HEK293 (cell line): ENCODE data around the gene HDAC2.

Experiments
- BCL11A ChIP-seq: fragments of 450-650 bp; formaldehyde crosslinking; IDR thresholded peaks from 2 replicates; pipeline ENCODE4 v1.5.1; 2016; ENCODE audit warnings: low read depth, missing biosample characterization, missing genetic modification characterization
- CTCF ChIP-seq: fragments of 450-650 bp; formaldehyde crosslinking; IDR thresholded peaks from 2 replicates; pipeline ENCODE4 v1.5.1; 2016; ENCODE audit warnings: missing biosample characterization, missing genetic modification characterization
- PATZ1 ChIP-seq: fragments of 450-650 bp; formaldehyde crosslinking; IDR thresholded peaks from 2 replicates; pipeline ENCODE4 v1.5.1; 2016; ENCODE audit warnings: missing biosample characterization, missing genetic modification characterization
- PRDM10 ChIP-seq: fragments of 450-650 bp; formaldehyde crosslinking; IDR thresholded peaks from 2 replicates; pipeline ENCODE4 v1.5.1; 2016; ENCODE audit warnings: missing biosample characterization, missing genetic modification characterization
- SETDB1 ChIP-seq: IDR thresholded peaks from one replicate; pipeline ENCODE4 v1.6.1; 2017; ENCODE audit warnings: mild to moderate bottlenecking, low read length, moderate library complexity, mixed read lengths; ENCODE audit not compliant: insufficient read length
- ZBTB7A ChIP-seq: fragments of 450-650 bp; formaldehyde crosslinking; IDR thresholded peaks from 2 replicates; pipeline ENCODE4 v1.5.1; 2016; ENCODE audit warnings: low read depth, missing biosample characterization, missing genetic modification characterization
- ZNF114 ChIP-seq: fragments of 450-650 bp; formaldehyde crosslinking; IDR thresholded peaks from 2 replicates; pipeline ENCODE4 v1.5.0; 2017; ENCODE audit warnings: missing biosample characterization, missing genetic modification characterization
- ZNF280D ChIP-seq: fragments of 450-650 bp; formaldehyde crosslinking; IDR thresholded peaks from 2 replicates; pipeline ENCODE4 v1.5.1; 2016; ENCODE audit warnings: missing biosample characterization, missing genetic modification characterization
- ZNF324 ChIP-seq: fragments of 450-650 bp; formaldehyde crosslinking; IDR thresholded peaks from 2 replicates; pipeline ENCODE4 v1.5.1; 2016; ENCODE audit warnings: missing biosample characterization, missing genetic modification characterization
- ZNF544 ChIP-seq: fragments of 450-650 bp; formaldehyde crosslinking; IDR thresholded peaks from 2 replicates; pipeline ENCODE4 v1.5.0; 2017; ENCODE audit warnings: missing biosample characterization, missing genetic modification characterization
- ZNF843 ChIP-seq: fragments of 450-650 bp; formaldehyde crosslinking; IDR thresholded peaks from 2 replicates; pipeline ENCODE4 v1.5.1; 2016; ENCODE audit warnings: missing biosample characterization, missing genetic modification characterization

GRCh38 chr6:113978084-113978675 is 7.2 kb upstream of the HDAC2 start:
- no peak for TF ChIP-seq ZNF324 (tag by site-specific recombination)
- TF ChIP-seq ZNF843 (tag by site-specific recombination) = no peak
- no peak for TF ChIP-seq SETDB1
- TF ChIP-seq ZBTB7A (tag by site-specific recombination) = no peak
- no peak for TF ChIP-seq CTCF (tag by site-specific recombination)
- TF ChIP-seq ZNF280D (tag by site-specific recombination) = no peak
- no peak for TF ChIP-seq ZNF544 (tag by site-specific recombination)
- TF ChIP-seq BCL11A (tag by site-specific recombination) = no peak
- no peak for TF ChIP-seq ZNF114 (tag by site-specific recombination)
- TF ChIP-seq PATZ1 (tag by site-specific recombination) = no peak
- no peak for TF ChIP-seq PRDM10
